HepG2 (cell line): ENCODE data around the gene ATF7IP. TPM values are rescaled to one million over a fixed set of nuclear protein-coding genes. Genes with fewer than 3 reads are reported as not detected.

Experiments used
- ATAC-seq: fragments of 200-7000 bp; cut with Tn5 transposase; 3 replicates; pipeline ENCODE4 v1.9.1; 2020; ENCODE audit warnings: mild to moderate bottlenecking, moderate library complexity
- BruUV-seq: library from RNA; stranded (reverse); fragments of 400-500 nt; replicated peaks from 2 replicates; lab custom pipeline; 2021; lab: Mats Ljungman, UMichigan
- CTCF ChIA-PET: fragments of 300-600 bp; formaldehyde crosslinking; extraction: SDS; loops from one replicate; lab custom pipeline; 2021; ENCODE audit warnings: low total read pairs, inconsistent platforms, low intra/inter-chr PET ratio; lab: Yijun Ruan, JAX
- POLR2A ChIA-PET: fragments of 350-600 bp; sonication (Branson Sonifier 250); formaldehyde crosslinking; loops from one replicate; lab custom pipeline; 2020; ENCODE audit warnings: antibody characterized with exemption, inconsistent platforms; lab: Yijun Ruan, JAX
- DNase-seq: peaks from one replicate; pipeline ENCODE4 v3.0.0-alpha.2; 2015; ENCODE audit warnings: low spot score
- FAIRE-seq: peaks from 3 replicates; lab custom pipeline; 2011; peaks lifted over from hg19 to GRCh38; lab: Jason Lieb, UNC
- H2AFZ ChIP-seq: one replicate; pipeline ENCODE4 v1.6.1; 2011; ENCODE audit warnings: low read length, inconsistent platforms
- H3K27ac ChIP-seq: fragments of 300-600 bp; 3 replicates; pipeline ENCODE4 v1.8.0; 2011; ENCODE audit warnings: mixed run types, mild to moderate bottlenecking, mixed read lengths, low read length, inconsistent platforms; ENCODE audit not compliant: insufficient read depth; ENCODE audit errors: extremely low read length
- H3K27me3 ChIP-seq, 2 experiments: fragments of 200-600 bp in 1 of 2; 2 replicates in 1 of 2; 3 replicates in 1 of 2; pipeline versions ENCODE4 v1.6.0 to v1.8.0; 2011; ENCODE audit warnings: low read length in 2 of 2, mild to moderate bottlenecking in 2 of 2, moderate library complexity in 2 of 2, inconsistent platforms in 1 of 2; ENCODE audit not compliant: insufficient read depth in 2 of 2, control insufficient read depth in 1 of 2
- H3K36me3 ChIP-seq, 2 experiments: fragments of 200-600 bp in 1 of 2; replicated peaks in 1 of 2; 2 replicates in 1 of 2; 3 replicates in 1 of 2; pipeline versions ENCODE4 v1.5.1 to v1.8.0; 2011; ENCODE audit warnings: low read length in 2 of 2, inconsistent platforms in 1 of 2; ENCODE audit not compliant: insufficient read depth in 2 of 2, control insufficient read depth in 1 of 2
- H3K4me1 ChIP-seq: 2 replicates; pipeline ENCODE4 v1.5.1; 2012; ENCODE audit warnings: low read length, inconsistent platforms; ENCODE audit not compliant: insufficient read depth
- H3K4me2 ChIP-seq: 2 replicates; pipeline ENCODE4 v1.6.0; 2011; ENCODE audit warnings: low read depth, low read length, inconsistent platforms
- H3K4me3 ChIP-seq, 3 experiments: fragments of 200-600 bp in 1 of 3; sonication (generic), shearing (Covaris generic) in 1 of 3; replicated peaks in 1 of 3; 2 replicates each; pipeline ENCODE4 v1.5.1; 2011 to 2016; ENCODE audit warnings: low read length in 3 of 3, inconsistent platforms in 2 of 3, low read depth in 2 of 3, mild to moderate bottlenecking in 2 of 3, control low read depth in 1 of 3, mixed read lengths in 1 of 3; ENCODE audit not compliant: insufficient read depth in 1 of 3
- H3K79me2 ChIP-seq: one replicate; pipeline ENCODE4 v1.6.1; 2011; ENCODE audit warnings: low read length, inconsistent platforms; ENCODE audit not compliant: insufficient read depth
- H3K9ac ChIP-seq: 2 replicates; pipeline ENCODE4 v1.6.0; 2011; ENCODE audit warnings: mild to moderate bottlenecking, low read depth, low read length, inconsistent platforms; ENCODE audit not compliant: insufficient read depth
- H3K9me3 ChIP-seq: 2 replicates; pipeline ENCODE4 v1.5.1; 2012; ENCODE audit warnings: mild to moderate bottlenecking, low read length
- H4K20me1 ChIP-seq: 2 replicates; pipeline ENCODE4 v1.6.0; 2011; ENCODE audit warnings: inconsistent platforms, mild to moderate bottlenecking, low read length, moderate library complexity; ENCODE audit not compliant: insufficient read depth
- AKNA ChIP-seq: sonication (generic); formaldehyde crosslinking; IDR thresholded peaks from 2 replicates; pipeline ENCODE4 v1.4.0; 2020; ENCODE audit warnings: missing genetic modification reagents, borderline replicate concordance
- KDM4B ChIP-seq: sonication (generic); formaldehyde crosslinking; IDR thresholded peaks from 2 replicates; pipeline ENCODE4 v1.4.0; 2020; ENCODE audit warnings: missing genetic modification reagents
- KDM5A ChIP-seq: fragments of 200-600 bp; sonication (generic); IDR thresholded peaks from 2 replicates; pipeline ENCODE4 v1.7.0; 2018; ENCODE audit warnings: antibody characterized with exemption, mild to moderate bottlenecking, low read length, borderline replicate concordance
- PHF5A ChIP-seq: IDR thresholded peaks from one replicate; pipeline ENCODE4 v1.6.1; 2018; ENCODE audit warnings: low read depth, missing genetic modification reagents; ENCODE audit not compliant: unreplicated experiment
- SP140L ChIP-seq: sonication (generic); formaldehyde crosslinking; IDR thresholded peaks from 2 replicates; pipeline ENCODE4 v1.4.0; 2020; ENCODE audit warnings: missing genetic modification reagents, borderline replicate concordance
- SRY ChIP-seq: sonication (generic); formaldehyde crosslinking; IDR thresholded peaks from 2 replicates; pipeline ENCODE4 v1.8.0; 2022; ENCODE audit warnings: mild to moderate bottlenecking, missing genetic modification reagents
- TGIF2 ChIP-seq: IDR thresholded peaks from 2 replicates; pipeline ENCODE4 v1.6.1; 2016; ENCODE audit warnings: control low read depth, missing compliant biosample characterization
- TOPORS ChIP-seq: sonication (generic); formaldehyde crosslinking; IDR thresholded peaks from 2 replicates; pipeline ENCODE4 v1.8.0; 2023; ENCODE audit warnings: mild to moderate bottlenecking, missing genetic modification reagents
- ZBTB39 ChIP-seq: sonication (generic); formaldehyde crosslinking; IDR thresholded peaks from 2 replicates; pipeline ENCODE4 v1.5.0; 2020; ENCODE audit warnings: missing genetic modification reagents
- ZNF121 ChIP-seq: sonication (generic); formaldehyde crosslinking; IDR thresholded peaks from 2 replicates; pipeline ENCODE4 v1.5.0; 2020; ENCODE audit warnings: mild to moderate bottlenecking, missing genetic modification reagents
- ZNF260 ChIP-seq: sonication (generic); formaldehyde crosslinking; IDR thresholded peaks from 2 replicates; pipeline ENCODE4 v1.4.0; 2020; ENCODE audit warnings: missing genetic modification reagents, low read depth, mild to moderate bottlenecking, borderline replicate concordance
- ZNF335 ChIP-seq: sonication (generic); formaldehyde crosslinking; IDR thresholded peaks from 2 replicates; pipeline ENCODE4 v1.4.0; 2020; ENCODE audit warnings: missing genetic modification reagents
- ZNF660 ChIP-seq: sonication (generic); formaldehyde crosslinking; IDR thresholded peaks from 2 replicates; pipeline ENCODE4 v1.5.1; 2020; ENCODE audit warnings: mild to moderate bottlenecking, low read depth, missing genetic modification reagents, borderline replicate concordance
- ZNF816 ChIP-seq: sonication (generic); formaldehyde crosslinking; IDR thresholded peaks from 2 replicates; pipeline ENCODE4 v1.8.0; 2022; ENCODE audit warnings: missing genetic modification reagents, mild to moderate bottlenecking, borderline replicate concordance
- WGBS: methylation state at CpG from one replicate; pipeline ENCODE4 v1.1.6; 2017; ENCODE audit warnings: low lambda C conversion rate; 5-methylcytosine and 5-hydroxymethylcytosine counted together
- in situ Hi-C: cut with HindIII; loops from 2 replicates; pipeline ENCODE4 v1.10.0; 2017; ENCODE audit warnings: low pct_unique_long_range_greater_than_20kb; ENCODE audit not compliant: extremely low pct_ligation_motif_present
- intact Hi-C: fragments of 100-400 bp; cut with micrococcal nuclease; formaldehyde crosslinking; loops from one replicate; pipeline ENCODE4 v1.10.0; 2022; ENCODE audit not compliant: unreplicated experiment
- polyA plus RNA-seq, 8 experiments: library from polyadenylated mRNA; depleted of rRNA in 3 of 8; stranded (reverse) in 7 of 8; unstranded in 1 of 8; fragments of >200 nt; fragmentation: Illumina TruSeq in 4 of 8; extraction: Trizol in 4 of 8; gene quantifications; 2 replicates each; pipeline versions ENCODE4 v1.2.1 to v1.2.3, GENCODE V29; 2011 to 2016; ENCODE audit warnings: low read depth in 4 of 8, missing spikeins in 1 of 8, mixed read lengths in 1 of 8; ENCODE audit not compliant: insufficient read depth in 1 of 8
- total RNA-seq, 5 experiments: library from RNA; depleted of rRNA; stranded (reverse); fragments of >200 nt; fragmentation: Illumina TruSeq; extraction: Trizol; gene quantifications; 2 replicates each; pipeline ENCODE4 v1.2.3, GENCODE V29; 2016; ENCODE audit warnings: low read depth in 1 of 5
- TF ChIP-seq, protein P1 (sequence below): sonication (generic); formaldehyde crosslinking; IDR thresholded peaks from 2 replicates; pipeline ENCODE4 v1.5.1; 2020; ENCODE audit warnings: missing genetic modification reagents, mild to moderate bottlenecking, borderline replicate concordance

The ATF7IP gene
- total and polyA plus RNA-seq, 2 of the 13 experiments (the other 11 are each of a cell fraction or from before 2014, with no cell fraction given): 1.8 to 11.8 TPM

DNA sequence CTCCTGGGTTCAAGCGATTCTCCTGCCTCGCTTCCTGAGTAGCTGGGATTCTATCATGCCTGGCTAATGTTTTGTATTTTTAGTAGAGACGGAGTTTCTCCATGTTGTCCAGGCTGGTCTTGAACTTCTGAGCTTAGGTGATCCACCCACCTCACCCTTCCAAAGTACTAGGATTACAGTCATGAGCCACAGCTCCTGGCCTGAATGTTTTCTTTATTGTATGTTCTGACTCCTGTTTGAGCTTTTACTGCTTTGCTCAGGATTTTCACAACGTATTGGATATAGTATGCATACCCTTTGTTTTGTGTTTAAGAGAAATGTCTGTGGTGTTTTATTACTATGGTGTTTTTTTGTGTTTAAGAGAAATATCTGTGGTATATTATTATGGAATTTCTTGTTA, 37.2 kb downstream of the ATF7IP start:
- Histone ChIP-seq H3K79me2 (peaks cover 12% of the 10 kb centered on the region), H4K20me1 (no peaks in the 10 kb centered on the region), H3K27me3 (no peaks in the 10 kb centered on the region), H3K4me1 (peaks cover 9% of the 10 kb centered on the region; the same call in 1 of the 2 replicates), H2AFZ (no peak overlapping the region), H3K9me3 (no peaks in the 10 kb centered on the region), H3K4me3 (no peak overlapping the region), H3K27ac (no peak overlapping the region), H3K4me2 (no peak overlapping the region), H3K9ac (no peak overlapping the region), H3K36me3 (no peaks in the 10 kb centered on the region)
- TF ChIP-seq KDM5A: no peak
- no peak for TF ChIP-seq ZNF816 (CRISPR knock-in tag)
- TF ChIP-seq, protein P1, sequence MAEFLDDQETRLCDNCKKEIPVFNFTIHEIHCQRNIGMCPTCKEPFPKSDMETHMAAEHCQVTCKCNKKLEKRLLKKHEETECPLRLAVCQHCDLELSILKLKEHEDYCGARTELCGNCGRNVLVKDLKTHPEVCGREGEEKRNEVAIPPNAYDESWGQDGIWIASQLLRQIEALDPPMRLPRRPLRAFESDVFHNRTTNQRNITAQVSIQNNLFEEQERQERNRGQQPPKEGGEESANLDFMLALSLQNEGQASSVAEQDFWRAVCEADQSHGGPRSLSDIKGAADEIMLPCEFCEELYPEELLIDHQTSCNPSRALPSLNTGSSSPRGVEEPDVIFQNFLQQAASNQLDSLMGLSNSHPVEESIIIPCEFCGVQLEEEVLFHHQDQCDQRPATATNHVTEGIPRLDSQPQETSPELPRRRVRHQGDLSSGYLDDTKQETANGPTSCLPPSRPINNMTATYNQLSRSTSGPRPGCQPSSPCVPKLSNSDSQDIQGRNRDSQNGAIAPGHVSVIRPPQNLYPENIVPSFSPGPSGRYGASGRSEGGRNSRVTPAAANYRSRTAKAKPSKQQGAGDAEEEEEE (CRISPR knock-in tag): no peak
- no peak for TF ChIP-seq ZNF335 (CRISPR knock-in tag)
- TF ChIP-seq ZNF121 (CRISPR knock-in tag): no peak
- TF ChIP-seq KDM4B (CRISPR knock-in tag): no peak
- TF ChIP-seq TOPORS (CRISPR knock-in tag): no peak
- TF ChIP-seq SP140L (CRISPR knock-in tag): no peak
- no peak for TF ChIP-seq PHF5A (CRISPR knock-in tag)
- TF ChIP-seq ZNF660 (CRISPR knock-in tag): no peak
- no peak for TF ChIP-seq ZNF260 (CRISPR knock-in tag)
- TF ChIP-seq SRY: no peak
- TF ChIP-seq AKNA (CRISPR knock-in tag): no peak
- no peak for TF ChIP-seq ZBTB39
- TF ChIP-seq TGIF2 (CRISPR knock-in tag): no peak
- intact Hi-C loops: no loop called here
- BruUV-seq: no TSS peak
- WGBS: 43% methylated on average over 4 of the region's 4 CpGs
- no peak for ATAC-seq
- no peak for DNase-seq
- CTCF ChIA-PET: no interaction called here
- in situ Hi-C loops: no loop called here
- POLR2A ChIA-PET: no interaction called here
- FAIRE-seq: no peak
